HG03520 (cell line): ENCODE data around the gene CDHR3.

Source experiments
- ATAC-seq: cut with Tn5 transposase; IDR thresholded peaks from one replicate; pipeline ENCODE4 v1.9.1; 2021; ENCODE audit warnings: mild to moderate bottlenecking, moderate library complexity; ENCODE audit not compliant: unreplicated experiment

The CDHR3 gene

DNA sequence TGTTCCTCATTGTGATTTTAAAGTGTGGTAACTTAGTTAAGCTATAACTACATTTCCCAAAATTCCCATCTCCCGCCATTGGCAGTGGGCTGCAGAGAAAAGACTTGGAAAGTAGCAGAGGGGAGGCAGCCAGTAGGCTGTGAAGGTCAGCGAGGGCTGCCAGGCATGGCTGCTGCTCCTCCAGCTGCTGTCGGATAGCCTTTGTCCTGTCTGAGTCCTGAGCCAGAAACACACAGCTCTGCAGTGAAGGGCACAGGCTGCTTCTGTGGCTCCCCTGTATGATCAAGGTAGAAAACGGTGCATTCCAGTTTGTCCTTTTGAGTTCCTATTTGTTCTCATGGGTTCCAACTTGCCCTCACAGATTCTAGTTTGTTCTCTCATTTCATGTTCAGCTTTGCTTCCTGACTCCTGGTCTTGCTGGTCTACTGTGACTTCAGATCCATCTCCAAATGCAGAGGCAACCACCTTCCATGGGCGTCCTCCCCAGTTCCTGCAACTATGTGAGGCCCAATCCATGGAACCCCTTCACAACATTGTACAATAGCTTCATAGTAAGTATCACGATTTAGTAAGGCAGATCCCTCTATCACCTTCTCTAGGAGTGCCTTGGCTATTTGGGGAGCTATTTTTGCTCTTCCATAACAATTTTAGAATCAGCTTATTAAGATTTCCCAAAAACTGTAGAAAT, 117.4 kb downstream of the CDHR3 start:
- no peak for ATAC-seq

DNA sequence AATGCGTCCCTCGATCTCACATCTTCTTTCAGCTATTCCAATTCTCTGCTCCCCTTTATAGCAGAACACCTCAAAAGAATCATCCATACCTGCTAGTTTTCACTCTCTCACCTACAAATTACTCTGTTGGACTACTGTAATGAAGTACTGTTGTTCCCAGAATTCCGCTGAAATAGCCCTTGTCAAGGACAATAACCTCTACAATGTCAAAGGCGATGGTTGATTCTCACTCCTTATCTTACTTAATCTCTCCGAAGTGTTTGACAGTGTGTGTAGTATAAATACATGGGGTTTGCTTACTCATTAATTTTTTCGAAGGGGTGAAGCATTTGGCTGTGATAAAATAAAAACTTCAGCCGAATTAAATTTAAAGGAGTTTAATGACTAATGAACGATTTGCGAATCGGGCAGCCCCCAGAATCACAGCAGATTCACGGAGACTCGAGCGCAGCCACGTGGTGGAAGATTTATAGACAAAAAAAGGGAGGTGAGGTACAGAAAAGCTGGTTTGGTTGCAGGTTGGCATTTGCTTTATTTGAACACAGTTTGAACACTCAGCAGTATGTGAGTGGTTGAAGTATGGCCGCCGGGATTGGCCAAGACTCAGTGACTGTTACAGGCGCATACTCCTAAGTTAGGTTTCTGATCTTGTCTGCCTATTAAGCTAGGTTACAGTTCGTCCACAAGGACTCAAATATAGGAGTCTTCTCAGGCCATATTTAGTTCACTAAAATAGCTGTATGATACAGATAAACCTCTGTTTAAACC, 119.2 kb downstream of the CDHR3 start:
- ATAC-seq = no peak
